Osteoblast (primary cell): Measurements from ENCODE around the gene DYRK3. TPM values are rescaled to one million over a fixed set of nuclear protein-coding genes. Genes with fewer than 3 reads are reported as not detected.

Experiments
- DNase-seq: peaks from one replicate; pipeline ENCODE4 v3.0.0; 2011; ENCODE audit warnings: low spot score, mixed read lengths; ENCODE audit not compliant: insufficient read length; ENCODE audit errors: missing footprints
- H2AFZ ChIP-seq: 2 replicates; pipeline ENCODE4 v1.6.0; 2011; ENCODE audit warnings: mild to moderate bottlenecking, low read length
- H3K27ac ChIP-seq: 2 replicates; pipeline ENCODE4 v1.5.1; 2011; ENCODE audit warnings: mild to moderate bottlenecking, low read depth, low read length, moderate library complexity
- H3K27me3 ChIP-seq: 2 replicates; pipeline ENCODE4 v1.6.0; 2012; ENCODE audit warnings: mild to moderate bottlenecking, control low read depth, inconsistent platforms, low read length, moderate library complexity; ENCODE audit not compliant: insufficient read depth
- H3K36me3 ChIP-seq: 2 replicates; pipeline ENCODE4 v1.5.1; 2011; ENCODE audit warnings: mild to moderate bottlenecking, low read length, control low read depth, moderate library complexity; ENCODE audit not compliant: insufficient read depth
- H3K4me1 ChIP-seq: 2 replicates; pipeline ENCODE4 v1.5.1; 2011; ENCODE audit warnings: mild to moderate bottlenecking, low read length, control low read depth, moderate library complexity; ENCODE audit not compliant: insufficient read depth
- H3K4me2 ChIP-seq: 2 replicates; pipeline ENCODE4 v1.6.0; 2011; ENCODE audit warnings: mild to moderate bottlenecking, low read length; ENCODE audit not compliant: insufficient read depth
- H3K4me3 ChIP-seq: fragments of 200-600 bp; sonication (generic); 3 replicates; pipeline ENCODE4 v1.5.1; 2012; ENCODE audit warnings: mild to moderate bottlenecking, low read length, inconsistent platforms; ENCODE audit not compliant: insufficient read depth
- H3K79me2 ChIP-seq: 2 replicates; pipeline ENCODE4 v1.6.0; 2012; ENCODE audit warnings: mild to moderate bottlenecking, low read length, control low read depth, inconsistent platforms; ENCODE audit not compliant: insufficient read depth
- H3K9me3 ChIP-seq: 2 replicates; pipeline ENCODE4 v1.5.1; 2011; ENCODE audit warnings: low read depth, low read length, control low read depth
- H4K20me1 ChIP-seq: 2 replicates; pipeline ENCODE4 v1.6.0; 2012; ENCODE audit warnings: mild to moderate bottlenecking, low read length, control low read depth; ENCODE audit not compliant: insufficient read depth
- CTCF ChIP-seq: IDR thresholded peaks from 2 replicates; pipeline ENCODE4 v1.5.1; 2011; ENCODE audit warnings: mild to moderate bottlenecking, low read depth, low read length, moderate library complexity; ENCODE audit errors: extremely low read depth
- total RNA-seq: library from RNA; depleted of rRNA; stranded (reverse); fragments of >200 nt; gene quantifications from 2 replicates; pipeline ENCODE4 v1.2.3, GENCODE V29; 2012

Gene DYRK3
- total RNA-seq, 1 donor, result 52.1 TPM

DNA sequence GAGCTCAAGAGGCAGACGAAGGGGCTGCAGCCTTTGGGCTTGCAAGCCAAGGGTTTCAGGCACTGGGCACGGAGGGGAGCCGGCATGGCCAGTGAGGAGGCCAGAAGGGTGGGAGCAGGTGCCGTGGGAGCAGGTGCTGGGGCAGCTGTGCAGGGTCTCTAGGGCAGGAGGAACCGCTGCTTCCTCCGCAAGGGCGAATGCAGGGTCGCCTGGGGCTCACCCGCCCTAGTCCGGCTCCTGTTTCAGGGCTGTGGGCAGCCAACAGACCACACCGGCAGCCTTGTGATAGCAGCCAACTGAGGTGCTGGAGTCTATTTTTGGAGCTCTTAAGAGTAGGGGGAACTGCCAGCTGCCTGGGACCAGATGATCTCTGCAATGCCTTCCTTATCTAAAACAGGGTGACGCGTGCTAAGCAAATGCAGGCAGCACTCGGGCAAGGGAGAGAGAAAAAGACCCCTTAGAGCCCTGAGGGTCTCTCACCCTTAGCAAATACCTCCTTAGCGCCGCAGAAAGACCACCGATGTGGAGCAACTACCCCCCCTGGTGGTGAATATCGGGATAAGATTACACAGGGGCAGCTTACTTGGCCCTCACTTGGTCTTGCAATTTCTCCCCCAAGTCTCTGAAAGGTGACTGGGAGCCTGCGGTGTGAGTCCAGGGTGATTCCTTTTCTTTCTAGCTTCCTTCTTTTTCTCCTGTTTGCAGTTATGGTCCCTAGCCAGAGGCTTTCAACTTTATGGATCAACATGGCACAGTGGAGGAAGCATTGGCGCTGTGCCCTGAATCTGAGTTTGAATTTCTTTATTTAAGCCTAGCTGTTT, 28.7 kb downstream of the DYRK3 start:
- Histone ChIP-seq H3K27me3 (peaks cover 29% of the 10 kb centered on the region), H3K4me1 (peaks cover 10% of the 10 kb centered on the region), H4K20me1 (no peaks in the 10 kb centered on the region), H3K27ac (no peak overlapping the region), H3K4me2 (peak overlapping the region; percentile 76), H3K9me3 (no peaks in the 10 kb centered on the region), H2AFZ (peak overlapping the region; percentile 56), H3K36me3 (no peaks in the 10 kb centered on the region), H3K4me3 (peak overlapping the region; percentile 47), H3K79me2 (no peaks in the 10 kb centered on the region)
- peak; percentile 88 for TF ChIP-seq CTCF
- peak; percentile 95 for DNase-seq

- no peaks in the 10 kb centered on the region for H3K36me3 ChIP-seq
- H3K27me3 ChIP-seq, result peaks cover 29% of the 10 kb centered on the region
- no peaks in the 10 kb centered on the region for H3K79me2 ChIP-seq
- H3K4me1 ChIP-seq, result peaks cover 10% of the 10 kb centered on the region
- H3K27ac ChIP-seq, result no peak overlapping the region
- no peak for TF ChIP-seq CTCF
- no peaks in the 10 kb centered on the region for H4K20me1 ChIP-seq
- H3K9me3 ChIP-seq, result no peaks in the 10 kb centered on the region
- no peak overlapping the region for H3K4me2 ChIP-seq
- no peak overlapping the region for H3K4me3 ChIP-seq
- H2AFZ ChIP-seq, result no peak overlapping the region
- DNase-seq, result no peak
Observed at GRCh38 chr1:206664740-206665139, 29.4 kb downstream of the DYRK3 start.

DNA sequence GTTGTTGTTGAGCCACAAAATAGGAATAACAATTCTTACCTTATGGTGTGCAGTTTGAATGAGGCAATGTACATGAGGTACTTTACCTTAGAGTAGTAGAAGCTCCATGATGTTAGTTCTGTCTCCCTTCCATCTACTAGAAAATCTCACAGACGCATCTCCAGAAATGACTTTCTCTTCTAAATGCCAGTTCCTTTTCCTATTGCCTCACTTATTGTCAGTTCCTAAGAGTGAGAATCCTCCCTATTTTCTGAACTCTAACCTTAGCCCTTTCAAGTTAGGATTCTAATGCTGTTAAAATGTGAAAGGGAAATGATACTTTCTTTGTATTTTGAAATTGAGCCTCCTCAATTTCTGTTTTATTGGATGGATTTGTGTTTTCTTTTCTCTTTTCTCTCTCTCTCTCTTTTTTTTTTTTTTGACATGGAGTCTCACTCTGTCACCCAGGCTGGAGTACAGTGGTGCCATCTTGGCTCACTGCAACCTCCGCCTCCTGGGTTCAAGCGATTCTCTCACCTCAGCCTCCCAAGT, 30.8 kb downstream of the DYRK3 start:
- H3K4me3 ChIP-seq, result no peak overlapping the region
- peaks cover 32% of the 10 kb centered on the region for H3K27me3 ChIP-seq
- no peaks in the 10 kb centered on the region for H3K79me2 ChIP-seq
- no peak for DNase-seq
- no peaks in the 10 kb centered on the region for H4K20me1 ChIP-seq
- peaks cover 10% of the 10 kb centered on the region for H3K4me1 ChIP-seq
- no peak for TF ChIP-seq CTCF
- H3K4me2 ChIP-seq, result no peak overlapping the region
- H3K36me3 ChIP-seq, result no peaks in the 10 kb centered on the region
- no peak overlapping the region for H2AFZ ChIP-seq
- H3K27ac ChIP-seq, result no peak overlapping the region
- H3K9me3 ChIP-seq, result no peaks in the 10 kb centered on the region

DNA sequence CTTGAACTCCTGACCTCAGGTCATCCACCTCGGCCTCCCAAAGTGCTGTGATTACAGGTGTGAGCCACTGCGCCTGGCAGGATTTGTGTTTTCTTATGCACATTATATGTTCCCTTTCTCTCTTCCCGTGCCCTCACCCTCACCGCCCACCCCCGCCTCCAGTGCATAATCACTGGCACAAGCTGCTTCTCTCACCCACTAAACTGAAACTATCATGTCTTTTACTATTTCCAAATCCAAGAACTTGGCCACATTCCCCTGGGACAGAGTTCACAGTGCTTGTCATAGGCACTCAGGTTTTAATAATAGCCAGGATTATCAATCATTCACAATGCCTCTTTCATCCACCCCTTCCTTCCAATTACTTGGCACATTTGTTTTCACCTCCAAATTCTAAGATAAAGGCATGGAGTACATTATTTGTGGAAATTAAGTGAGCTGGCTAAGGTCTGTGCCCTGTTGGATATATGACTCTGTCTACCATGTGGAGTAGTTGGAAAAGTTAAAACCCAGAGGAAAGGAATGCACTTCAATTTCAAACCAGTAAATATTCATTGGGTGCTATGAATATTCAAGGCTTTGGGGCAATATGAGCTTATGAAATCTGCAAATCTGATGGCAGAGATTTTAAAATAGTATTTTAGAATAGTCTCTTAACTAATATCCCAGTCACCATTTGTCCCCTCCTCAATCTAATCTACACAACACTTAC, 31.8 kb downstream of the DYRK3 start:
- Histone ChIP-seq H4K20me1 (no peaks in the 10 kb centered on the region), H3K4me2 (no peak overlapping the region), H3K27ac (no peak overlapping the region), H3K4me3 (no peak overlapping the region), H3K9me3 (no peaks in the 10 kb centered on the region), H3K79me2 (no peaks in the 10 kb centered on the region), H2AFZ (no peak overlapping the region), H3K4me1 (peaks cover 10% of the 10 kb centered on the region), H3K27me3 (peaks cover 29% of the 10 kb centered on the region), H3K36me3 (no peaks in the 10 kb centered on the region)
- no peak for DNase-seq
- TF ChIP-seq CTCF, result no peak
